ENCODE data around the gene ZMYND15.

Gene ZMYND15

GRCh38 chr17:4790705-4791088 is 51.1 kb downstream of the ZMYND15 start:
- Histone ChIP-seq H3K27ac (ENCODE audit: low read length) (no peak overlapping the region), H3K9me3 (ENCODE audit: control insufficient read depth, low read depth, low read length) (no peaks in the 10 kb centered on the region), H3K36me3 (ENCODE audit: control insufficient read depth, low read depth, low read length) (no peaks in the 10 kb centered on the region), H3K9ac (ENCODE audit: low read length) (no peak overlapping the region), H3K4me3 (ENCODE audit: low read length) (peak overlapping the region; percentile 73), H3K4me1 (ENCODE audit: control insufficient read depth, low read depth, low read length) (no peaks in the 10 kb centered on the region), H3K27me3 (ENCODE audit: control insufficient read depth, insufficient read depth, low read length) (peaks cover 73% of the 10 kb centered on the region)

- Histone ChIP-seq H3K9me3 (ENCODE audit: control insufficient read depth, low read depth, low read length) (no peaks in the 10 kb centered on the region), H3K9ac (ENCODE audit: low read length) (no peak overlapping the region), H3K4me1 (ENCODE audit: control insufficient read depth, low read depth, low read length) (no peaks in the 10 kb centered on the region), H3K27ac (ENCODE audit: low read length) (no peak overlapping the region), H3K36me3 (ENCODE audit: control insufficient read depth, low read depth, low read length) (peaks cover 18% of the 10 kb centered on the region), H3K27me3 (ENCODE audit: control insufficient read depth, insufficient read depth, low read length) (peaks cover 29% of the 10 kb centered on the region), H3K4me3 (ENCODE audit: low read length) (no peak overlapping the region)
Measured at GRCh38 chr17:4795168-4795567, 55.5 kb downstream of the ZMYND15 start.

Measured in iPS-18a (cell line).